NCI-H82 treated with DMSO at 0.1 percent for 48 hours (cell line): ENCODE results near the gene USP24.

Source experiments
- DNase-seq: peaks from one replicate; lab custom pipeline; 2025; ENCODE audit not compliant: unreplicated experiment; lab: John Stamatoyannopoulos, UW

The USP24 gene

GRCh38 chr1:55215194-55216021, at the start of gene USP24:
Gene USP24 (minus strand): TSS chr1:55215364. CDS start chr1:55215113, 251 bp downstream.
- peak; percentile 17 for DNase-seq

- no peak for DNase-seq
Observed at GRCh38 chr1:55262822-55263221, 47.7 kb upstream of the USP24 start.

GRCh38 chr1:55259911-55260609, 44.9 kb upstream of the USP24 start:
- DNase-seq, result no peak

GRCh38 chr1:55257958-55258357, 42.8 kb upstream of the USP24 start:
- no peak for DNase-seq

GRCh38 chr1:55255901-55256300, 40.7 kb upstream of the USP24 start:
- DNase-seq, result no peak

- no peak for DNase-seq
Observed at GRCh38 chr1:55252942-55253589, 37.9 kb upstream of the USP24 start.

GRCh38 chr1:55250399-55251075, 35.4 kb upstream of the USP24 start:
- no peak for DNase-seq

- DNase-seq, result no peak
Observed at GRCh38 chr1:55249646-55250398, 34.7 kb upstream of the USP24 start.

GRCh38 chr1:55246896-55247295, 31.7 kb upstream of the USP24 start:
- DNase-seq, result no peak

GRCh38 chr1:55246331-55246730, 31.2 kb upstream of the USP24 start:
- no peak for DNase-seq

- no peak for DNase-seq
Observed at GRCh38 chr1:55245781-55246180, 30.6 kb upstream of the USP24 start.

GRCh38 chr1:55244476-55245099, 29.4 kb upstream of the USP24 start:
- DNase-seq, result no peak

GRCh38 chr1:55243655-55244054, 28.5 kb upstream of the USP24 start:
- DNase-seq, result no peak

- DNase-seq, result no peak
Observed at GRCh38 chr1:55239548-55239947, 24.4 kb upstream of the USP24 start.

GRCh38 chr1:55235722-55236121, 20.6 kb upstream of the USP24 start:
- DNase-seq, result no peak

- DNase-seq, result no peak
Observed at GRCh38 chr1:55234016-55234415, 18.9 kb upstream of the USP24 start.

- DNase-seq, result no peak
Observed at GRCh38 chr1:55233145-55233777, 18.1 kb upstream of the USP24 start.

- DNase-seq, result no peak
Observed at GRCh38 chr1:55232448-55233144, 17.4 kb upstream of the USP24 start.

- no peak for DNase-seq
Observed at GRCh38 chr1:55231745-55232144, 16.6 kb upstream of the USP24 start.
